GM21528 (cell line): Measurements from ENCODE around the gene CORIN.

Source experiments
- ATAC-seq: cut with Tn5 transposase; IDR thresholded peaks from one replicate; pipeline ENCODE4 v1.9.1; 2021; ENCODE audit warnings: mild to moderate bottlenecking, moderate library complexity; ENCODE audit not compliant: unreplicated experiment, low FRiP score

Gene CORIN

DNA sequence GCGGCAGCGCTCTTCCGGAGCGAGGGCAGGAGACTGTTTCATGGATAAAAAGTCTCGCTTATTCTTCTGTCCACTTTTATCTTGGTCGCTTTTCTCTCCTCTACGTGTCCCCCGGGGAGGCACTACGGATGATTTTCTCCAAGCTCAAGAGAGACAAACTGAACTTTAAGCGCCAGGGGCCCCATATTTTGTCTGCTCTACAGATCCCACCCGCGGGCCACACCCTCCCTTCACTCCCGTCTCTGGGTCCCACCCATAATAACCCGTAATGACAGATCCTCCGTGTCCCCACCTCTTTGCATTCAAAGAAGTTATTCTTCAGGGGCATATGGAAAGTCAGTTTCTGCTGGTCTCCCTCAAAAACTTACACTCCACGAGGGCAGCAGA, at the start of gene CORIN:
Gene CORIN, minus strand, starts transcription at position 160 of the 387 bp plus-strand sequence. Its CDS starts 118 bp downstream, at position 42.
- no peak for ATAC-seq

- no peak for ATAC-seq
Observed at GRCh38 chr4:47882228-47882627, 44.4 kb upstream of the CORIN start.

GRCh38 chr4:47879458-47879857, 41.6 kb upstream of the CORIN start:
- no peak for ATAC-seq

GRCh38 chr4:47876784-47877546, 39.1 kb upstream of the CORIN start:
- ATAC-seq = no peak

GRCh38 chr4:47876310-47876709, 38.4 kb upstream of the CORIN start:
- no peak for ATAC-seq

GRCh38 chr4:47873877-47874541, 36.1 kb upstream of the CORIN start:
- ATAC-seq = no peak

GRCh38 chr4:47863486-47863885, 25.6 kb upstream of the CORIN start:
- no peak for ATAC-seq

DNA sequence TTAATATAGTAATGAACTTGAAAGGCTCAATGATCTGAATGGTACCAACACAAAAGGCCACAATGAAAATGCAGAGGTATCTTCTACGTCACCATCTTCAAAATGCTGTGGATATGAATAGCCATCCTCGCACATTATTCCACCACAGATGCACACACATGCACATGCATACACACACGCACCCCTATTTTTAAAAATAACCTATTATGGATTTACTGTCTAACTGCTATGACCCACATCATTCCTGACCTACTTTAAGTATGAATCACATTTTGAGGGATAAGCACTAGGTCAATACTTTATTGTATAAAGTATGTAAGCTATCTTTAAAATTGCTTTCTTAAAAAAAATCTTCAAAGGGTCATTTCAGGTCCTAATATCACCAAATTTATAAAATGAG, 24.4 kb upstream of the CORIN start:
- no peak for ATAC-seq

DNA sequence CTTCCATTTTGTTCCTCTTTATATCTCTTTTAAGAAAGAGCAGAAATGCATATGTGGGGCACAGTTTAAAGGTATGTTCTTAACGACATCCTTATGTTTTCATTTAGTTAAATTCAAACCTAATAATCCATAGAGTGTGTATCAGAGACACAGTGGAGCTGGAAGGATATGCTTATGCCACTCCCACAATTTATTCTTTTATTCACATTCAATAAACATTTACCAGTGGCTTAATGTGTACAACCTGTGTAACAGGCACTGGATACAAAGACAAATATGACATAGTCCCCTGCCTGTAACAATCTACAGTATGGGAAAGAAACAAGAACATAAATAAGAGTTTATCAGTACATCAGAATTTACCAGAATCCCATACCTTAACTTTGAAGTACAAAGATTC, 22.4 kb upstream of the CORIN start:
- ATAC-seq = no peak

DNA sequence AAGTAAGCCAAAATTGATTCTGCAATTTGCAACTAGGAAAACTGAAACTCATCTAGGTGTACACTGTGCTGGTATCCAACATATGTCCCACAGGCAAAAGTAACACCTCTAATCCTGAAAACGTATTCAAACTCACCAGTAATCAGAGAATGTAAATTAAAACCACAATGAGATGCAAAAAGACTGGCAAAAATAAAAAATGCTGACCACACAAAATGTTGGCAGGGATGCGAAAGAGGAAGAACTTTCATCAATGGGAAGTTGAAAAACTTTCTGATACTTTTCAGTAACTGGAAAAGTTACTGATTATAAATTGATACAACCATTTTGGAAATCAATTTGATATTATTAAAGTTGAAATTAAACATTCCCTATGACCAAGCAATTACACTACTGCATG, 20.1 kb upstream of the CORIN start:
- ATAC-seq = no peak

- ATAC-seq = no peak
Observed at GRCh38 chr4:47856713-47857112, 18.8 kb upstream of the CORIN start.

DNA sequence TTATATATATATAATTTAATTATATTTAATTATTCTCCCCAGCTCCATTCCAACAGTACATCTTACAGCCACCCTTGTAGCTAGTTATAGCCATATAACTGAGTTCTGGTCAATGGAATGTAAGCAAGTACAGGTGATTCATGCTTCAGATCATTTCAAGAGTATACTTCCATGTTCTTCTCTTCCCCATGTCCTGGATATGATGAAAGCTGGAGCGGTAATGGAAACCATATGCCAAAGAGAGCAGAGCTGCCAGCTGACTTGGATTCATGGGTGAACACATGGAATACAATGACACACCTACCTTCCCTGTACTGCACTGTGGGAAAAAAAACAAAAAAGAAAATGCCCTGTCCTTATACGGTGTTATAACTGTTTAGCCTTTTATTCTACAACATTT, 17.5 kb upstream of the CORIN start:
- ATAC-seq = no peak

DNA sequence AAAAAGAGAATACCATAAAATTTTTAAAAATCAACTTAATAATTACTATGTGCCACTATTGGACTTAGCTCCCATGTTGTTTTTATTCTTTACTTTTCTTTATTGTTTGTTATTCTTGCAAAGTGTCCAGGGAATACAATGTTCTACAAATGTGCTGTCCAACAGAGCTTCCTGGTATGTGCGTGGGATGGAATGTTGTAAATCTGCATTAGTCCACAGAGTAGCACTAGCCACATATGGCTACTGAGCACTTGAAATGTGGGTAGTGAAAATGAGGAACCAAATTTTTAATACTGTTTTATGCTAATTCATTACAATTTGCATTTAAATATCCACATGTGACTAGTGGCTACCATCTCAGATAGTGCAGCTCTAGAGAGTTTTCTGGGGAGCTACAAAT, 14.3 kb upstream of the CORIN start:
- ATAC-seq = no peak

- ATAC-seq = no peak
Observed at GRCh38 chr4:47849466-47849865, 11.6 kb upstream of the CORIN start.

DNA sequence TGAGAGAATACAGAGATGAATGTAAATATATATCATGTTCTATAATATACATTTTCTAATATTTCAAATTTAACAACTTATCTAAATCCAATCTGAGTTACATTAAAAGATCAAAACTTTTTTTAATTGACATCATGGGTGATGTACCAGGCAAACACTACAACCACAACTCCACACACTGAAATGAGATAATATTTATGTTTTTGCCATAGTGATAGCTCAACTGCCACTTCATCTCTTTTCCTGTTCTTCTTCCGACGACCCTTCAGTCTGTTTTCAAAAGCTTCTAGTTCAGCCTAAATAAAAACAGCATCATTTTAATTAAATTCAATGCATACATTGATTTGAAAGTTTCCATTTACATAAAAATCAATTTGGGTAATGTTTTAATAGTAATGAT, 10.2 kb upstream of the CORIN start:
- ATAC-seq = no peak

DNA sequence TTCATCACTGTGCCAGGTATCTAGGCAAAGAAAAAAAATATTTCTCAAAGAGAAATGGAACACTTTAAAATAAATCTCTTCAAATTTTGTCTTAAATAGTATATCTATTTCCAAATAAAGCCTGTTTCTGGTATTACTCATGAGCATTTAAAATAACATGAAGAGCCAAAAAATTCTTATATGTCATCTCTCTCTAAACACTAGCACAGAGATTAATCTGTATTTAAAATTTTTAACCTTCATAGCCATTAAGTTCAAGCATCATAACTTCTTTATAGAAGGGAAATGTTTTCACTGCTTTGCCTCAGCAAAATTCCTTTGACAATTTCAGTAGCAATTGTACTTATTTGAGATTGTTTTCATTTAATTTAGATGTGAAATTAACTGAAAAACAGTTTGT, 5.1 kb upstream of the CORIN start:
- no peak for ATAC-seq

DNA sequence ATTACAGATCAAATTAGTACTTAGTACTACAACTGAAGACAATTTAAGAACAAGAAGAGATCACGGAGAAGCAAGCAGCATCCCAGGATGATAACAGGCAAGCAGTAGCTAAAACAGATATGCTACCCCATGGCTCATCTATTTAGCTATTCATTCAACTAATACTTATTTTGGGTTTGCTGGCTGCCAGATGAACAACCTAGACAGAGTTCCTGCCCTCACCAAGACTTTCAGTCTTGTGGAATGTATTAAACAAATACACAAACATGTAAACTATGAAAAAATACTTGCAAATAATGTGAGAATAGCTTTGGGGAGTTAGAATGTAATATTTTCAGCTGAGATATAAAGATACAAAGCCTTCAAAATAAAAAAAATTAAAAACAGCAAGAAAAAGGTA, 2.4 kb upstream of the CORIN start:
- no peak for ATAC-seq

GRCh38 chr4:47839259-47839658, 1.4 kb upstream of the CORIN start:
- peak; percentile 58 for ATAC-seq

DNA sequence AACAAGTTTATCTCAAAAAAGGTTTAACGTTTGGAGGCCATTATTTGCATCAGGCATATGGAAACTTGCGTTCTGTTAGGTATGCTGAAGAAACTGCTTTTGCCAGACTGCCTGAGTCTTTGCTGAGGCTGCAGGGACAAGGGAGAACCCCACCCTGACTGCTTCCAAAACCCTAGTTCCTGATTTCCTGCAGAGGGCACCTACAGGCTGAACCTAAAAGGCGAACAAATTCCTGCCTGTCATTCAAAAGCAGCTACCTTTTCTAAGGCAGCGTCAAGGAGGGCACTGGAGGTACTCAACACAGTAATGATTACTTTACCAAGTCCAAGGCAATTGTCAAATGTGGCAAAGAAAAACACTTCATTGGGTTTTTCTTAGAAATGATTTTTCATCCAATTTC, 578 bp upstream of the CORIN start:
- no peak for ATAC-seq

DNA sequence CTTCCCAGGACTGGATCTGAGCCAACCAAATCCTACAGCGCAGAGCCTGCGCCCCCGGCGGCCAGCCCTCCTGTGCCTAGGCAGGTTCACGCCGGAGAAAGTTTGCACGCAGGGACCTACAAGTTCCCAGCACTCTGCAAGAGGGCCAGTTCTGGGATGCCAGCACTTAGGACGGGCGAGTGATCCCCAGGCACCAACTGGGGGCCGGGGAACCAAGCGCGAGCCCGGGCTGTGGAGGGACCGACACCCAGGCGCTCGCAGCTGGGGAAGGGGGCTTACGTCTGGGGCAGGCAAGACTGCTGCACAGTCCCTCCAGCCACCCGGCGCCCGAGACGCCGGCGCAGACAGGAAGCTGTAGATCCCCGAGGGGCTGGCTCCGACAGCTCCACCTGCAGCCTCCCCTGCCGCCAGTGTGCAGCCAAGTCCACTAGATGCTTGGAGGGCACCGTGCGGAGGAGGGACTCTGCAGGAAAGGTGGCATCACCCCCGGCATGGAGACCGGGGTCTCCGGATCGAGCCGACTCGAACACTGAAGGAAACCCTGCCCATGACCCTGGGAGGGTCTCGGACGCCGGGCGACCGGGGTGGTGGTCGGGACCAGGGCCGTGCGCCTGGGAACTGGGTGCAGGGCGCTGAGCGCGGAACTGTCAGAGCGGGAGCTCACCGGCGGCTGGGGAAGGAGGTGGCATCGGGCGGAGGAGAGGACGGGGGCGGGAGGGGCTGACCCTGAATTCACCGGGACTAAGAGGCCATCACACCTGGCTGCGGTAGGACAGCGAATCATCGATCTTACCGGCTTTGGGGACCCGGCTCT, 566 bp downstream of the CORIN start:
- ATAC-seq = peak; percentile 71

GRCh38 chr4:47836641-47837093, 1.2 kb downstream of the CORIN start:
- ATAC-seq = peak; percentile 77
